ENCODE measurements around the gene CDC73. TPM values are rescaled to one million over a fixed set of nuclear protein-coding genes. Genes with fewer than 3 reads are reported as not detected.

The CDC73 gene
- total RNA-seq, 1 experiment from 2014 or later, result 85.8 TPM

- BruUV-seq (replicated peaks), result no TSS peak
- CTCF ChIA-PET, result interaction anchor here (0.6 kb wide), 2 partner anchors 26 to 40 kb away, joined by 3 to 4 read pairs; no protein-coding TSS in a partner anchor
- H3K4me1 Mint-ChIP-seq (ENCODE audit: insufficient read depth, unreplicated experiment), result no peaks in the 10 kb centered on the region
Observed at GRCh38 chr1:193260056-193260745, 138.4 kb downstream of the CDC73 start.

DNA sequence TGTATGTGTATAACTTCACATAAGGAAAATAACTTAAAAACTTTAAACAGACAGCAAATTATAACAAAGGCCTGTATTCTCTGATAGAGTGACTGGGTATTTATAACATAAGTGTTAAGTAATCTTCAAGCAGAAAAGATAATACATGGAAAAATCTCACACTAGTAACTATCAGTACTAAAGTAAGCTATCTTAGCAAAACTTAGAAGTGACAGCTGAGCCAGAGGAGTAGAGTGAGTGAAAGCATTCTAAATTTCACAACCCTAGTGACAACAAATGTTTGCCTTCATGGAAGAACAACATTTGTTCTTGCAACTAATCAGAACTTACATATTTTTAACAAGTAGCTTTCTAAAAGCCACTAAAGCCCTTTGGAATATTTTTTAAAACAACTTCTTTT is 139.1 kb downstream of the CDC73 start:
- Mint-ChIP-seq H3K4me1 (ENCODE audit: insufficient read depth, unreplicated experiment) (no peaks in the 10 kb centered on the region), H3K9me3 (ENCODE audit: unreplicated experiment) (no peaks in the 10 kb centered on the region), H3K36me3 (ENCODE audit: insufficient read depth, unreplicated experiment) (peaks cover 26% of the 10 kb centered on the region), H3K27ac (ENCODE audit: low read depth, unreplicated experiment) (no peak overlapping the region), H3K27me3 (ENCODE audit: insufficient read depth, unreplicated experiment) (no peaks in the 10 kb centered on the region), H3K4me3 (ENCODE audit: unreplicated experiment) (no peak overlapping the region)
- CTCF ChIA-PET, result interaction anchor here (0.6 to 0.7 kb wide), 2 partner anchors 40 to 50 kb away, joined by 3 read pairs; no protein-coding TSS in a partner anchor
- TF ChIP-seq, protein P1, sequence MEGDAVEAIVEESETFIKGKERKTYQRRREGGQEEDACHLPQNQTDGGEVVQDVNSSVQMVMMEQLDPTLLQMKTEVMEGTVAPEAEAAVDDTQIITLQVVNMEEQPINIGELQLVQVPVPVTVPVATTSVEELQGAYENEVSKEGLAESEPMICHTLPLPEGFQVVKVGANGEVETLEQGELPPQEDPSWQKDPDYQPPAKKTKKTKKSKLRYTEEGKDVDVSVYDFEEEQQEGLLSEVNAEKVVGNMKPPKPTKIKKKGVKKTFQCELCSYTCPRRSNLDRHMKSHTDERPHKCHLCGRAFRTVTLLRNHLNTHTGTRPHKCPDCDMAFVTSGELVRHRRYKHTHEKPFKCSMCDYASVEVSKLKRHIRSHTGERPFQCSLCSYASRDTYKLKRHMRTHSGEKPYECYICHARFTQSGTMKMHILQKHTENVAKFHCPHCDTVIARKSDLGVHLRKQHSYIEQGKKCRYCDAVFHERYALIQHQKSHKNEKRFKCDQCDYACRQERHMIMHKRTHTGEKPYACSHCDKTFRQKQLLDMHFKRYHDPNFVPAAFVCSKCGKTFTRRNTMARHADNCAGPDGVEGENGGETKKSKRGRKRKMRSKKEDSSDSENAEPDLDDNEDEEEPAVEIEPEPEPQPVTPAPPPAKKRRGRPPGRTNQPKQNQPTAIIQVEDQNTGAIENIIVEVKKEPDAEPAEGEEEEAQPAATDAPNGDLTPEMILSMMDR (IDR thresholded peaks at IDR 0.05; ENCODE audit: unreplicated experiment), result no peak
- no TSS peak for BruUV-seq (replicated peaks)
- intact Hi-C loops (cut with micrococcal nuclease), result no loop called here
- POLR2A ChIA-PET, result no interaction called here
- no peak for DNase-seq (ENCODE audit: unreplicated experiment)

More at GRCh38 chr1:193260056-193260745, 138.4 kb downstream of the CDC73 start:
- TF ChIP-seq, protein P1 (IDR thresholded peaks at IDR 0.05; ENCODE audit: unreplicated experiment), result no peak
- H3K27me3 Mint-ChIP-seq (ENCODE audit: insufficient read depth, unreplicated experiment), result no peaks in the 10 kb centered on the region
- no peaks in the 10 kb centered on the region for H3K9me3 Mint-ChIP-seq (ENCODE audit: unreplicated experiment)
- intact Hi-C loops (cut with micrococcal nuclease), result no loop called here
- POLR2A ChIA-PET, result interaction anchor here (0.6 kb wide), 1 partner anchor 28 kb away, joined by 3 read pairs; no protein-coding TSS in a partner anchor
- H3K4me3 Mint-ChIP-seq (ENCODE audit: unreplicated experiment), result no peak overlapping the region
- no peak for DNase-seq (ENCODE audit: unreplicated experiment)
- H3K36me3 Mint-ChIP-seq (ENCODE audit: insufficient read depth, unreplicated experiment), result peaks cover 20% of the 10 kb centered on the region
- H3K27ac Mint-ChIP-seq (ENCODE audit: low read depth, unreplicated experiment), result no peak overlapping the region

DNA sequence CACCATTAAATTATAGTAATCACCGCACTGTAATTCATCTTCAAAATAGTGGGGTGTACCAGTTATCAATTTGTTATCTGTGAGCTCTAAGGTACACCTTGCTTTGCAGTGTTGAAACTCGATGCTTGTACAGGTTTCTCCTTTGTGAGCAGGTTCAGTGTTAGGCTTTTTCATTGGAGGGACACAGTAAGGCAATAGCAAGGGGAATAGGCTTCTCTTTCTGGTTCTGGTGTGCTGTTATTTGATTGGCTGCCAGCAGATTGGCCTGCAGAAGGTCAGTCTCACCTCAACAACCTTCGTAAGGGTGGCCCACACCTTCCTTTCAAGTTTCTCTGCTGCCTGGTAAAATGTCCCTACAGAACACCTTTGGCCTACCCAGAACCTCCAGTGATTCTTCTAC is 140.8 kb downstream of the CDC73 start:
- Mint-ChIP-seq H3K27ac (ENCODE audit: low read depth, unreplicated experiment) (no peak overlapping the region), H3K4me1 (ENCODE audit: insufficient read depth, unreplicated experiment) (no peaks in the 10 kb centered on the region), H3K9me3 (ENCODE audit: unreplicated experiment) (no peaks in the 10 kb centered on the region), H3K4me3 (ENCODE audit: unreplicated experiment) (no peak overlapping the region), H3K27me3 (ENCODE audit: insufficient read depth, unreplicated experiment) (no peaks in the 10 kb centered on the region), H3K36me3 (ENCODE audit: insufficient read depth, unreplicated experiment) (peaks cover 27% of the 10 kb centered on the region)
- DNase-seq (ENCODE audit: unreplicated experiment), result no peak
- no TSS peak for BruUV-seq (replicated peaks)
- intact Hi-C loops (cut with micrococcal nuclease), result no loop called here
- CTCF ChIA-PET, result no interaction called here
- TF ChIP-seq, protein P1 (IDR thresholded peaks at IDR 0.05; ENCODE audit: unreplicated experiment), result no peak
- POLR2A ChIA-PET, result interaction anchor here (0.5 kb wide), 1 partner anchor 13 kb away, joined by 3 read pairs; no protein-coding TSS in a partner anchor

DNA sequence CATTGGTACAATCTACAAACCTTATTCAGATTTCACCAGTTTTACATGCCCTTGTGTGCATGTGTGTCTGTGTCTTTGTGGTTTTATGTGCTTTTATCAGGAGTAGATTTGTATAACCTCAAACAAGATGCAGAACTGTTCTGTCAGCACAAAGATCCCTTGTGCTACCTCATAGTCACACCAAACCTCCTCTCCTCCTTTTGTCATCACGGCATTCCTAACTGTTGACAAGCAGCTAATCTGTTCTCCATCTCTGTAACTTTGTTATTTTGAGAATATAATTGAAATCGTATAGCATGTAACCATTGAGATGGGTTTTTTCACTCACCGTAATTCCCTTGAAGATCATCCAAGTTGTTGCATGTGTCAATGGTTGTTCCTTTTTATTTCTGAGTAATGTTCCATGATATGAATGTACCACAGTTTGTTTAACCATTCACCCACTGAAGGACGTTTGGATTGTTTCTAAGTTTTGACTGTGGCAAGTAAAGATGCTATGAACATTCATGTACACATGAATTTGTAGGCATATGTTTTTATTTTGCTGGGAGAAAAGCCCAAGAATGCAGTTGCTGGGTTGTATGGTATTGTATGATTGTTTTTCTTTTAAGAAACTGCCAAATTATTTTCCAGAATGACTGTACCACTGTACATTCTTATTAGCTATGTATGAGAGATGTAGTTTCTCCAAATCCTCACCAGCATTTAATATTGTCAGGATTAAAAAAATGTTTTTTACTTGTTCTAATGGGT is 142.7 kb downstream of the CDC73 start:
- H3K36me3 Mint-ChIP-seq (ENCODE audit: insufficient read depth, unreplicated experiment), result peaks cover 27% of the 10 kb centered on the region
- no peak overlapping the region for H3K4me3 Mint-ChIP-seq (ENCODE audit: unreplicated experiment)
- intact Hi-C loops (cut with micrococcal nuclease), result no loop called here
- BruUV-seq (replicated peaks), result no TSS peak
- no peaks in the 10 kb centered on the region for H3K4me1 Mint-ChIP-seq (ENCODE audit: insufficient read depth, unreplicated experiment)
- DNase-seq (ENCODE audit: unreplicated experiment), result no peak
- no peaks in the 10 kb centered on the region for H3K9me3 Mint-ChIP-seq (ENCODE audit: unreplicated experiment)
- H3K27ac Mint-ChIP-seq (ENCODE audit: low read depth, unreplicated experiment), result peak overlapping the region; percentile 37
- H3K27me3 Mint-ChIP-seq (ENCODE audit: insufficient read depth, unreplicated experiment), result no peaks in the 10 kb centered on the region
- POLR2A ChIA-PET, result no interaction called here
- CTCF ChIA-PET, result no interaction called here
- TF ChIP-seq, protein P1 (IDR thresholded peaks at IDR 0.05; ENCODE audit: unreplicated experiment), result no peak
